ENCODE data around the gene TICAM2. TPM values are rescaled to one million over a fixed set of nuclear protein-coding genes. Genes with fewer than 3 reads are reported as not detected.

TICAM2 gene
- total RNA-seq, 4 donors from 2014 or later: 0.80 to 3.3 TPM; not detected in 2

GRCh38 chr5:115551415-115551814 lies 50.9 kb downstream of the TICAM2 start:
- TF ChIP-seq CTCF (IDR thresholded peaks at IDR 0.05) (no peak), POLR2A (IDR thresholded peaks at IDR 0.05) (no peak)
- peak in 1 of 3 donors; percentile 66 for DNase-seq

GRCh38 chr5:115549154-115549553 lies 53.1 kb downstream of the TICAM2 start:
- no peak overlapping the region for H3K4me3 ChIP-seq
- H3K9me3 ChIP-seq: no peaks in the 10 kb centered on the region
- H3K36me3 ChIP-seq: no peaks in the 10 kb centered on the region
- H3K27me3 ChIP-seq: no peaks in the 10 kb centered on the region
- H3K27ac ChIP-seq: no peak overlapping the region
- no peaks in the 10 kb centered on the region for H3K4me1 ChIP-seq
- TF ChIP-seq CTCF (IDR thresholded peaks at IDR 0.05) (no peak), POLR2A (IDR thresholded peaks at IDR 0.05) (no peak)
- DNase-seq: no peak

More at GRCh38 chr5:115551415-115551814, 50.9 kb downstream of the TICAM2 start:
- Histone ChIP-seq H3K27ac (peak overlapping the region in 1 of 4 donors; percentile 61), H3K9me3 (no peaks in the 10 kb centered on the region), H3K4me1 (no peaks in the 10 kb centered on the region), H3K27me3 (no peaks in the 10 kb centered on the region), H3K4me3 (no peak overlapping the region), H3K36me3 (no peaks in the 10 kb centered on the region)

DNA sequence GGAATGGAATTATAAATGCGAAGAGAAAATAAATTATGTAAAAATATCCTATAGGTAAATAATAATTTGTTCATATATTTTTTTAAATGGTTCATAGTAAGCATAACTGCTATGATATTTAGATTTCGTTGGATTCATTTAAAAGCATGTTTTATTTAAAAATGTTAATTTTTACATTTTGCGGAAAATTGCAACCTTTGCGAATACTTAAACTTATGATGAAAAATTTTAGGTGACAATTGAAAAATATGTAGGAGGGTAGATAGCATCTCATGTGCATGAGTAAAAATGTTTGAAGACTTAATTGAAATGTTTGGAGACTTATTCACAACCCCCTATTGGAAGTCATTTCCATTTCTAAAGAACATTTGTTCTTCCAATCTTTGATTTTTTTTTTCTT lies 53.6 kb downstream of the TICAM2 start:
- Histone ChIP-seq H3K36me3 (no peaks in the 10 kb centered on the region), H3K4me1 (no peaks in the 10 kb centered on the region), H3K27me3 (no peaks in the 10 kb centered on the region), H3K9me3 (no peaks in the 10 kb centered on the region), H3K27ac (no peak overlapping the region), H3K4me3 (no peak overlapping the region)
- TF ChIP-seq POLR2A (IDR thresholded peaks at IDR 0.05) (no peak), CTCF (IDR thresholded peaks at IDR 0.05) (no peak)
- no peak for DNase-seq

- no peak for TF ChIP-seq POLR2A (IDR thresholded peaks at IDR 0.05)
- no peak for TF ChIP-seq CTCF (IDR thresholded peaks at IDR 0.05)
- peaks cover 0 to 7% (median under 1%) of the 10 kb centered on the region in 4 donors for H3K4me1 ChIP-seq
- H3K27me3 ChIP-seq: no peaks in the 10 kb centered on the region
- H3K4me3 ChIP-seq: no peak overlapping the region
- H3K36me3 ChIP-seq: peaks cover 0 to 9% (median 0%) of the 10 kb centered on the region in 3 donors
- peak overlapping the region in 3 of 4 donors; percentile 96 to 97 (median 97) for H3K27ac ChIP-seq
- no peaks in the 10 kb centered on the region for H3K9me3 ChIP-seq
- DNase-seq: no peak
These were observed 56.9 kb downstream of the TICAM2 start for GRCh38 chr5:115545351-115545882.

DNA sequence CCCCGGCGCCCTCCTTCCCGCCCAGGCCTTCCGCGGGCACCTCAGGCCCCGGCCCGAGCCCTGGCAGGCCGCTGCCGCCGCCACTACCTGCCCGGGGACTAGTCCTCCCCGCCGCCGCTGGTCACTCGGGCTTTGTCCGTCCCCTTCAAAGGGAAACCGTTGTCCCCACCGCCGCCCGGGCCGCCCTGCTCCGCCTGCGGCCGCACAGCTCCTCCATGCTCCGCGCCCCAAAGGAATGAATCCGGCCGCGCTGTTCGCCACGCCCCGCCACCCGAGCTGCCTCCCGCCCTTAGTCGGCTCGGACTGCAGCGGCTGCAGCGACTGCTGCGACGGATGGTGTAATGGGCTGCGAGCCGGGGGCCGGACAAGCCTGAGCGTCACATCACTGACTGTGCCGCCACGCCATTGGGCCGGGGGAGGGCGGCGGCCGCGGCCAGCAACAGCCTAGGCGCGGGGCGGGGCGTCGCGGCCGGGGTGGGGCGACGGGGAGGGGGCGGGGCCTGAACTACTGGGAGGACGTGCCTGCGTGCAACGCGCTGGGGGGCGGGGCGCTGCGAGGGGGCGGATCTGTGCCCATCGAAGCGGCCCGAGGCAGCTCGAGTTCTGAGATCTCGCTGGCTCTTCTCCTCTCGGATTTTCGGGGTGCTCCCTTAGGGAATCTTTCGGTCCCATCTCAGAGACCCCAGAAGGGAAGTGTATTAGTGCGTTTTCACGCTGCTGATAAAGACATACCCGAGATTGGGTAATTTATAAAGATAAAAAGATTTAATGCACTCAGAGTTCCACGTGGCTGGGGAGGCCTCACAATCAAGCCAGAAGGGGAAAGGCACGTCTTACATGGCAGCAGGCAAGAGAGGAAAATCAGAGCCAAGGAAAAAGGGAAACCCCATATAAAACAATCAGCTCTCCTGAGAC lies 57.6 kb downstream of the TICAM2 start, which contains the start of gene FEM1C:
Gene FEM1C, minus strand, starts transcription at position 340 of the 915 bp plus-strand sequence. CDS start 1,282 bp downstream, outside the sequence.
- Histone ChIP-seq H3K27ac (peak within 1 kb of the TSS; percentile 96 to 99 (median 97)), H3K36me3 (peaks cover 0 to 9% (median 0%) of the 10 kb centered on the region in 3 donors), H3K9me3 (no peaks in the 10 kb centered on the region), H3K4me3 (peak within 1 kb of the TSS; percentile 71 to 81 (median 74)), H3K4me1 (peaks cover 0 to 8% (median 4%) of the 10 kb centered on the region in 4 donors), H3K27me3 (no peaks in the 10 kb centered on the region)
- peak; percentile 98 to 100 (median 99) for DNase-seq
- TF ChIP-seq CTCF (IDR thresholded peaks at IDR 0.05): peak in 1 of 6 experiments; percentile 14
- peak; percentile 99 to 100 for TF ChIP-seq POLR2A (IDR thresholded peaks at IDR 0.05)

Data from Peyer's patch (tissue), 4 donors.